K562 (cell line): ENCODE data around the gene RCC1. TPM values are rescaled to one million over a fixed set of nuclear protein-coding genes. Genes with fewer than 3 reads are reported as not detected.

Experiments used
- BRD9 ChIP-seq: fragments of 450-650 bp; IDR thresholded peaks from 2 replicates; pipeline ENCODE4 v1.6.1; 2018; ENCODE audit warnings: low read depth; ENCODE audit not compliant: partially characterized antibody
- FOXJ2 ChIP-seq: fragments of 200-800 bp; sonication (Bioruptor generic); IDR thresholded peaks from 2 replicates; pipeline ENCODE4 v1.6.1; 2016; ENCODE audit warnings: missing genetic modification characterization, missing compliant biosample characterization
- HCFC1 ChIP-seq: IDR thresholded peaks from 2 replicates; pipeline ENCODE4 v1.6.1; 2012; ENCODE audit warnings: low read depth, low read length, improper control_type of control experiment
- NFE2L1 ChIP-seq: fragments of 450-650 bp; IDR thresholded peaks from 2 replicates; pipeline ENCODE4 v1.6.1; 2016; ENCODE audit warnings: missing genetic modification characterization, low read depth, mild to moderate bottlenecking, missing compliant biosample characterization, moderate library complexity, borderline replicate concordance
- NFIC ChIP-seq: fragments of 450-650 bp; IDR thresholded peaks from 2 replicates; pipeline ENCODE4 v1.6.1; 2017; ENCODE audit warnings: mild to moderate bottlenecking, inconsistent platforms
- POU5F1 ChIP-seq: fragments of 150-350 bp; IDR thresholded peaks from 2 replicates; pipeline ENCODE4 v1.6.1; 2014; ENCODE audit warnings: borderline replicate concordance, low read length, low read depth, mild to moderate bottlenecking; ENCODE audit not compliant: partially characterized antibody
- SIN3A ChIP-seq, 2 experiments: fragments of 150-350 bp in 1 of 2; IDR thresholded peaks; 2 replicates each; pipeline ENCODE4 v1.6.1; 2011 to 2016; ENCODE audit warnings: borderline replicate concordance in 2 of 2, low read depth in 2 of 2, low read length in 2 of 2, mild to moderate bottlenecking in 2 of 2, moderate library complexity in 2 of 2; ENCODE audit not compliant: control insufficient read depth in 1 of 2
- TCF7L2 ChIP-seq: fragments of 150-350 bp; IDR thresholded peaks from 2 replicates; pipeline ENCODE4 v1.6.1; 2016; ENCODE audit warnings: low read depth, mild to moderate bottlenecking, low read length, moderate library complexity
- ZNF583 ChIP-seq: fragments of 250-450 bp; sonication (Bioruptor Pico); IDR thresholded peaks from 2 replicates; pipeline ENCODE4 v1.4.0; 2020
- polyA plus RNA-seq, 8 experiments: library from polyadenylated mRNA; depleted of rRNA in 4 of 8; stranded (reverse) in 5 of 8; unstranded in 3 of 8; fragments of >200 nt; fragmentation: Nextera tagmentation in 2 of 8; fragmentation: Illumina TruSeq in 1 of 8; extraction: Ambion mirVana in 2 of 8; extraction: Trizol in 1 of 8; gene quantifications; 2 replicates each; pipeline versions ENCODE4 v1.2.1 to v1.2.3, GENCODE V29; 2011 to 2014; ENCODE audit warnings: inconsistent platforms in 1 of 8, missing spikeins in 1 of 8
- total RNA-seq, 7 experiments: library from RNA; depleted of rRNA in 6 of 7; stranded (reverse); fragments of >200 nt in 6 of 7; fragmentation: Illumina TruSeq in 2 of 7; extraction: Trizol in 2 of 7; gene quantifications; 2 replicates each; pipeline versions ENCODE4 v1.2.1 to v1.2.3, GENCODE V29; 2011 to 2021; ENCODE audit warnings: low replicate concordance in 1 of 7
- TF ChIP-seq, protein P1 (sequence below): fragments of 450-650 bp; IDR thresholded peaks from 2 replicates; pipeline ENCODE4 v1.6.1; 2017; ENCODE audit warnings: antibody characterized with exemption, mild to moderate bottlenecking
- TF ChIP-seq, protein P2 (sequence below): conservative IDR thresholded peaks from 2 replicates; pipeline ENCODE4 v1.6.1; 2011; ENCODE audit warnings: low read depth, mild to moderate bottlenecking, low read length; ENCODE audit not compliant: control insufficient read depth

Gene RCC1
- total and polyA plus RNA-seq, 9 of the 15 experiments (the other 6 are each of a cell fraction or from before 2014, with no cell fraction given), result 16.4 to 202 (median 107) TPM

DNA sequence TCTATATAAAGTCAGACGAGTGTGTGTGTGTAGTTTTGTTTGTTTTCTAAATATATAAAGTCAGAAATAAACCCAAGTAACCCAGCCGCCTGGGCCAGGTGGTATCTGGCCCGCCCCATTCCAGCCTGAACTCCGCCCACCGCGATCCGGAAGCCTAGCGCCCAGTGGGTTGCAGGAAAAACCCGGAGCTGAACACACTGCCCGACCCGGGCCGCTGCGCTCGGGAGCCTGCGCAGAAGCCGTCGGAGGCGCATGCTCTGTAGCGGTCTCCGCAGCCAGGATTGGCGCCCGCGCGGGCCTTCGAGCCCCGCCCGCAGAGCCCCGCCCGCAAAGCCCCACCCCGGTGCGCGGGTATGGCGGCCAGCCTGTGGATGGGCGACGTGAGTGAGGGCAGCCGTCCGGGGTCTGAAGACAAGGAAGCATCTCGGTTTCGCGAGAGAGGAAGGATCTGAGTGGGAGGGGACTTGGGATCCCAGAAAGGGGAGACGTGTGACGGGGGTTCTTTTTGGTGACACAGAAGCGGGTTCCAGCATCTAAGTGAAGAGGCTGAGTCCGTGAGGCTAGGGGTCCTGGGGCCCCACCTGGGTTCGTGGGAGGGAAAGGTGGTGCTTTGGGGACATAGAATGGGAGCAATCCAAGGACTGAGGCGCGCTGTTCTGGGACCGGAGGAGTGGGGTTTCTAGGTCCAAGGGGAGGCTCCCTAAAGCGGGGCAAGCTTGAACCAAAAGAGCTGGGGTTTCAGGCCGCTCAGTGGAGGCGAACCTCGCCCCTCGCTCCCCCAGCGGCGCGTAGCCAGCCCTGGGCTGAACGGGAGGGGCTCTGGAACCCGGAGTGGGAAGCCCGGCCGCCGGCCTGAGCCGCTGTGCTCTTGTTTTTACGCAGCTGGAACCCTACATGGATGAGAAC is 47.2 kb downstream of the RCC1 start, which contains the start of gene TRNAU1AP (continued):
- peak; percentile 44 to 93 for TF ChIP-seq SIN3A (IDR thresholded peaks at IDR 0.05; ENCODE audit: borderline replicate concordance in 2 of 2, control insufficient read depth in 1 of 2, low read depth in 2 of 2, low read length in 2 of 2)
- TF ChIP-seq TCF7L2, result no peak
- TF ChIP-seq, protein P1, sequence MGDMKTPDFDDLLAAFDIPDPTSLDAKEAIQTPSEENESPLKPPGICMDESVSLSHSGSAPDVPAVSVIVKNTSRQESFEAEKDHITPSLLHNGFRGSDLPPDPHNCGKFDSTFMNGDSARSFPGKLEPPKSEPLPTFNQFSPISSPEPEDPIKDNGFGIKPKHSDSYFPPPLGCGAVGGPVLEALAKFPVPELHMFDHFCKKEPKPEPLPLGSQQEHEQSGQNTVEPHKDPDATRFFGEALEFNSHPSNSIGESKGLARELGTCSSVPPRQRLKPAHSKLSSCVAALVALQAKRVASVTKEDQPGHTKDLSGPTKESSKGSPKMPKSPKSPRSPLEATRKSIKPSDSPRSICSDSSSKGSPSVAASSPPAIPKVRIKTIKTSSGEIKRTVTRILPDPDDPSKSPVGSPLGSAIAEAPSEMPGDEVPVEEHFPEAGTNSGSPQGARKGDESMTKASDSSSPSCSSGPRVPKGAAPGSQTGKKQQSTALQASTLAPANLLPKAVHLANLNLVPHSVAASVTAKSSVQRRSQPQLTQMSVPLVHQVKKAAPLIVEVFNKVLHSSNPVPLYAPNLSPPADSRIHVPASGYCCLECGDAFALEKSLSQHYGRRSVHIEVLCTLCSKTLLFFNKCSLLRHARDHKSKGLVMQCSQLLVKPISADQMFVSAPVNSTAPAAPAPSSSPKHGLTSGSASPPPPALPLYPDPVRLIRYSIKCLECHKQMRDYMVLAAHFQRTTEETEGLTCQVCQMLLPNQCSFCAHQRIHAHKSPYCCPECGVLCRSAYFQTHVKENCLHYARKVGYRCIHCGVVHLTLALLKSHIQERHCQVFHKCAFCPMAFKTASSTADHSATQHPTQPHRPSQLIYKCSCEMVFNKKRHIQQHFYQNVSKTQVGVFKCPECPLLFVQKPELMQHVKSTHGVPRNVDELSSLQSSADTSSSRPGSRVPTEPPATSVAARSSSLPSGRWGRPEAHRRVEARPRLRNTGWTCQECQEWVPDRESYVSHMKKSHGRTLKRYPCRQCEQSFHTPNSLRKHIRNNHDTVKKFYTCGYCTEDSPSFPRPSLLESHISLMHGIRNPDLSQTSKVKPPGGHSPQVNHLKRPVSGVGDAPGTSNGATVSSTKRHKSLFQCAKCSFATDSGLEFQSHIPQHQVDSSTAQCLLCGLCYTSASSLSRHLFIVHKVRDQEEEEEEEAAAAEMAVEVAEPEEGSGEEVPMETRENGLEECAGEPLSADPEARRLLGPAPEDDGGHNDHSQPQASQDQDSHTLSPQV, result 0 out of 2 replicates have a peak, but pooled peaks have one; percentile 93
- 0 out of 2 replicates have a peak, but pooled peaks have one; percentile 35 for TF ChIP-seq FOXJ2 (tag)
- TF ChIP-seq BRD9, result peak; percentile 60
- TF ChIP-seq NFIC, result peak; percentile 42; the same call in 1 of the 2 replicates
- TF ChIP-seq HCFC1, result peak; percentile 74
- peak; percentile 84 for TF ChIP-seq POU5F1
- 0 out of 2 replicates have a peak, but pooled peaks have one; percentile 11 for TF ChIP-seq ZNF583 (CRISPR knock-in tag)
- TF ChIP-seq NFE2L1 (tag), result no peak
- TF ChIP-seq, protein P2, sequence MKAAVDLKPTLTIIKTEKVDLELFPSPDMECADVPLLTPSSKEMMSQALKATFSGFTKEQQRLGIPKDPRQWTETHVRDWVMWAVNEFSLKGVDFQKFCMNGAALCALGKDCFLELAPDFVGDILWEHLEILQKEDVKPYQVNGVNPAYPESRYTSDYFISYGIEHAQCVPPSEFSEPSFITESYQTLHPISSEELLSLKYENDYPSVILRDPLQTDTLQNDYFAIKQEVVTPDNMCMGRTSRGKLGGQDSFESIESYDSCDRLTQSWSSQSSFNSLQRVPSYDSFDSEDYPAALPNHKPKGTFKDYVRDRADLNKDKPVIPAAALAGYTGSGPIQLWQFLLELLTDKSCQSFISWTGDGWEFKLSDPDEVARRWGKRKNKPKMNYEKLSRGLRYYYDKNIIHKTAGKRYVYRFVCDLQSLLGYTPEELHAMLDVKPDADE, result peak; percentile 69
